RWPE1 (cell line): Measurements from ENCODE around the gene ZNRD2.
"Not testable (repeated sequence)": the region's sequence is repeated elsewhere in the genome, so short reads cannot be mapped to it uniquely, and the experiment has no call there.

Experiments used
- CTCF ChIA-PET: fragments of 350-600 bp; sonication (Branson Sonifier 250); formaldehyde crosslinking; extraction: SDS; loops from one replicate; lab custom pipeline; 2021; lab: Yijun Ruan, JAX
- POLR2A ChIA-PET: fragments of 400-600 bp; formaldehyde crosslinking; extraction: SDS; loops from one replicate; lab custom pipeline; 2020; ENCODE audit warnings: antibody characterized with exemption; ENCODE audit not compliant: low non-redundant PET; lab: Yijun Ruan, JAX
- DNase-seq: peaks from one replicate; pipeline ENCODE4 v3.0.0; 2012; ENCODE audit warnings: low spot score
- H3K27ac ChIP-seq: fragments of 450-650 bp; 2 replicates; pipeline ENCODE4 v1.5.1; 2017
- CTCF ChIP-seq: fragments of 450-650 bp; conservative IDR thresholded peaks from 2 replicates; pipeline ENCODE4 v1.5.1; 2017; ENCODE audit warnings: low read depth, mild to moderate bottlenecking

ZNRD2 gene

GRCh38 chr11:65559535-65559934 is 10.7 kb upstream of the ZNRD2 start:
- H3K27ac ChIP-seq = peak overlapping the region; percentile 86
- ChIA-PET CTCF (interaction anchor here (0.6 to 2.8 kb wide), 7 partner anchors 8 to 217 kb away, joined by 3 to 17 read pairs (median 5); partner anchors contain the start of gene FAM89B), POLR2A (no interaction called here)
- DNase-seq = no peak
- no peak for TF ChIP-seq CTCF

GRCh38 chr11:65559951-65560537 is 10.2 kb upstream of the ZNRD2 start:
- no peak for TF ChIP-seq CTCF
- peak overlapping the region; percentile 86 for H3K27ac ChIP-seq
- DNase-seq = peak; percentile 85
- POLR2A ChIA-PET = interaction anchor here (0.6 to 1.5 kb wide), 2 partner anchors 19 to 987 kb away, joined by 3 to 4 read pairs; no protein-coding TSS in a partner anchor
- CTCF ChIA-PET = interaction anchor here (0.6 to 2.8 kb wide), 6 partner anchors 8 to 217 kb away, joined by 3 to 17 read pairs (median 6); partner anchors contain the start of genes FAM89B and ZNRD2

- peak overlapping the region; percentile 86 for H3K27ac ChIP-seq
- CTCF ChIA-PET = interaction anchor here (0.6 to 2.8 kb wide), 6 partner anchors 9 to 20 kb away, joined by 3 to 17 read pairs (median 6); partner anchors contain the start of genes FAM89B and ZNRD2
- DNase-seq = no peak
- POLR2A ChIA-PET = interaction anchor here (0.6 to 1.5 kb wide), 2 partner anchors 20 to 986 kb away, joined by 3 to 4 read pairs; no protein-coding TSS in a partner anchor
- TF ChIP-seq CTCF = no peak
Observed at GRCh38 chr11:65560555-65561418, 9.5 kb upstream of the ZNRD2 start.

- DNase-seq = no peak
- ChIA-PET POLR2A (no interaction called here), CTCF (interaction anchor here (2.5 to 2.8 kb wide), 2 partner anchors 10 to 21 kb away, joined by 8 to 17 read pairs; no protein-coding TSS in a partner anchor)
- TF ChIP-seq CTCF = no peak
- H3K27ac ChIP-seq = no peak overlapping the region; the same call in 1 of the 2 replicates
Observed at GRCh38 chr11:65562020-65562419, 8.3 kb upstream of the ZNRD2 start.

- no peak overlapping the region for H3K27ac ChIP-seq
- no peak for TF ChIP-seq CTCF
- DNase-seq = no peak
- POLR2A ChIA-PET = interaction anchor here (0.9 kb wide), 1 partner anchor 21 kb away, joined by 4 read pairs; no protein-coding TSS in a partner anchor
- CTCF ChIA-PET = interaction anchor here (0.6 to 0.9 kb wide), 2 partner anchors 31 to 1233 kb away, joined by 3 to 4 read pairs; no protein-coding TSS in a partner anchor
Observed at GRCh38 chr11:65562788-65563187, 7.5 kb upstream of the ZNRD2 start.

- peak overlapping the region; percentile 9; the same call in 1 of the 2 replicates for H3K27ac ChIP-seq
- CTCF ChIA-PET = interaction anchor here (0.6 to 0.9 kb wide), 2 partner anchors 30 to 95 kb away, joined by 3 to 4 read pairs; no protein-coding TSS in a partner anchor
- TF ChIP-seq CTCF = no peak
- DNase-seq = no peak
- POLR2A ChIA-PET = interaction anchor here (0.9 kb wide), 1 partner anchor 22 kb away, joined by 4 read pairs; no protein-coding TSS in a partner anchor
Observed at GRCh38 chr11:65563601-65564000, 6.7 kb upstream of the ZNRD2 start.

- CTCF ChIA-PET = interaction anchor here (0.6 to 1.0 kb wide), 2 partner anchors 16 to 29 kb away, joined by 3 read pairs; no protein-coding TSS in a partner anchor
- H3K27ac ChIP-seq = peak overlapping the region; percentile 52
- DNase-seq, POLR2A ChIA-PET: not testable (repeated sequence)
Observed at GRCh38 chr11:65564879-65565559, 5.3 kb upstream of the ZNRD2 start.
